HG03457 (cell line): ENCODE measurements around the gene DNAJC5.
"Not testable (repeated sequence)": the region's sequence is repeated elsewhere in the genome, so short reads cannot be mapped to it uniquely, and the experiment has no call there.

ENCODE experiments used
- ATAC-seq: cut with Tn5 transposase; IDR thresholded peaks from one replicate; pipeline ENCODE4 v1.9.1; 2021; ENCODE audit warnings: moderate number of reproducible peaks; ENCODE audit not compliant: unreplicated experiment

The DNAJC5 gene, protein sequence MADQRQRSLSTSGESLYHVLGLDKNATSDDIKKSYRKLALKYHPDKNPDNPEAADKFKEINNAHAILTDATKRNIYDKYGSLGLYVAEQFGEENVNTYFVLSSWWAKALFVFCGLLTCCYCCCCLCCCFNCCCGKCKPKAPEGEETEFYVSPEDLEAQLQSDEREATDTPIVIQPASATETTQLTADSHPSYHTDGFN

DNA sequence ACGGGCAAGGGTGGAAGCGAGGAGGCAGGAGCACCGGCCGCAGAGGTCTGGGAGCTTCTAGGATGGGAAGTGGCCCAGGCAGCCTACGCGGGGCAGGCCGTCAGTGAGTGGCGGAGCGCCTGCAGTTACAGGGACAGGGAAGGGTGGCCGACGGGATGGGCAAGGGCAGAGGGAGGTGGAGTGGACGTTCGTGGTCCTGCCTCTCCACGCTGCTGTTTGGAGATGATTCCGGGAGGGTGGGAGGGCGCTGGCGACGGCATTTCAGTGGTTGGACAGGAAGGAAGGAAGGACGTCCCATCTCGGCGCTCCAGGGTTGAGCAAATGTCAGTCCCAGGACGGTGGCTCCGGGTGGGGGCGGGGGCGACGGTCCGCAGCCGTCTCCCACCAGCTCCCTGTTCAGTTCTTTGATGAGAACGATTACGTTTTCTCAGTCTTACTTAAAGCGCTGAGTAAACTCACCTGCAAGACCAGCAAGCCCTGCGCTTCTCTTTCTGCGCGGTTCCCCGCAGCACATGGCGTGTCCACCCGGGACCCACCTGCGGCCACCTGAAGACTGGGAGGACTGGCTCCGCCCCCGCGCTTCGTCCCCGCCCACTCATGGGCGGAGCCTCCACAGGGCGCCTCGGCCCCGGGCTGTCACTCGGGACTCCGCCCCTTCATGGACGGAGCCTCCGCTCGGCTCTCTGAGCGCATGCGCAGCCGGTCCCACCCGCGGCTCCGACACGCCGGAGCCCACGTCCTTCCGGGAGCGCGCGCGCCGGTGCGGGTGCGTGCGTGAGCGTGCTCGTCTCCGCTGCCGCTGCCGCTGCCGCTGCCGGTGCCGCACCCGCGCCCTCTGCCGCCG lies at the start of gene DNAJC5:
Gene DNAJC5, plus strand, starts transcription at position 769 of the 844 bp plus-strand sequence. CDS start 33,220 bp downstream, outside the sequence.
- peak; percentile 50 for ATAC-seq

DNA sequence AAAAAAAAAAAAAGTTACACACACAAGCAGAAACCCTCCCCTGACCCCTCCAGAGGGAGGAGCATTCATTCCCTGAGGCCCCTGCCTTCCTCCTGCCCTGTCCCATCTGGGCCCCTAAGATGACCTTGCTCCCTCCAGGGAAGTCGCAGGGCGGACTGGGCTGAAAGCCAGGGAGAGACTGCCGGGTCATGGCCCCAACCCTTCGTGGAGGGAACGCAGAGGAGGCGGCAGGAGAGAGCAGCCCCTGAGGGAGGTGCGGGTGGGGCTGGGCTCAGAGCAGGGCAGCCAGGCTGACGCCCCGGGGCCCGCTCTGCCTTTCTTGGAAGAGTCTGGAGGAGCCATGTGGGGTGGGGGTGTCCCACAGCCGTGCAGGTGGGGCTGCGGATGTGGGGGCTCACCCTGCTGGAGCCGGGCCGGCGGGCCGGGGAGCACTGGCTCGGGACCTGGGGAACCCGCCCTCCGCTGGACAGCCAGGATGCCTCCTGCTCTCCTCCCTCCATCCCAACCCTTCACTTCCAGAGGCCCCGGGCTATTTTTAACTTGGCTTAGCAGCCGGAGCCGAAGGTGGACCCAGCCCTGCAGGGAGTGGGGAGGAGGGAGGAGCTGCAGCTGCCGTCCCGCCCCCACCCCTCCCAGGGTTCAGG lies 48.7 kb upstream of the DNAJC5 start:
- no peak for ATAC-seq

DNA sequence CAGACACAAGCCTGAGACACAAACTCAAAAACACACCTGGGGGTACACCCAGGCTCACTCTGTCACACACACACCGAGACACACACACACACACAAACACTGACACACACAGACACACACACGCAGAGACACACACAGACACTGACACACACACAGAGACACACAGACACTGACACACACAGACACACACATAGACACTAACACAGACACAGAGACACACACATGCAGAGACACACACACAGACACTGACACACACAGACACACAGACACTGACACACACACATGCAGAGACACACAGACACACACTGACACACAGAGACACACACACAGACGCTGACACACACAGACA lies 48.1 kb upstream of the DNAJC5 start:
- no peak for ATAC-seq

DNA sequence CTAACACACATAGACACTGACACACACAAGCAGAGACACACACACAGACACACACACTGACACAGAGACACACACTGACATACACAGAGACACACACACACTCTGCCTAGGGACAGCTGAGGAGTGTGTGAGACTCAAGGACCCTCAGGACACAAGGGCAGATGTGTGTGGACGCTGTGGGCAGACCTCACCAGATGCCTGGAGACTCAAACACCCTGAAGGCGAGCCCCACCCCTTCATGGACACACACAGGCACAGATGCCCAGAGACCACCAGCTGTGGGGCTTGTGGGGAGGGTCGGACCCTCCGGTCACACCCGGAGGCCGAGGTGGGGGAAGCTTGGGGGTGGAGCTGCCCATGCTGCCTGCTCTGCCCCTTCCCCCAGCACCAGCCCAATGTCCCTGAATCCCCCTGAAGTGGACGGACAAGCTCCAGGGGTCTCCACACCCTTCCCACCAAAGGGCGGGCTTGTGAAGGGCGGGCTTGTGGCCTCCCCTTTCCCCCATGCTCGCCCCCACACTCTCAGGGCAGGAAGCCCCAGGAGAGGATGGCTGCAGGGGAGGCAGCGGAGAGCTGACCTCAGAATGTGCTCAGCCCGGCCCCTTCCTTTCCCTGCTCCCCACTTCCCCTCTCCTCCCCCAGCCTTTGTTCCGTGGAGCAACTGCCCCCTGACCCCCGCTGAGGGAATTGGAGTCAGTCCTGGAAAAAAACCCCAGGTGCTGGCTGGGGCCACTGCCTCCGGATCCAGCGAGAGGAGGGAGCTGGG lies 47.5 kb upstream of the DNAJC5 start:
- ATAC-seq = no peak

DNA sequence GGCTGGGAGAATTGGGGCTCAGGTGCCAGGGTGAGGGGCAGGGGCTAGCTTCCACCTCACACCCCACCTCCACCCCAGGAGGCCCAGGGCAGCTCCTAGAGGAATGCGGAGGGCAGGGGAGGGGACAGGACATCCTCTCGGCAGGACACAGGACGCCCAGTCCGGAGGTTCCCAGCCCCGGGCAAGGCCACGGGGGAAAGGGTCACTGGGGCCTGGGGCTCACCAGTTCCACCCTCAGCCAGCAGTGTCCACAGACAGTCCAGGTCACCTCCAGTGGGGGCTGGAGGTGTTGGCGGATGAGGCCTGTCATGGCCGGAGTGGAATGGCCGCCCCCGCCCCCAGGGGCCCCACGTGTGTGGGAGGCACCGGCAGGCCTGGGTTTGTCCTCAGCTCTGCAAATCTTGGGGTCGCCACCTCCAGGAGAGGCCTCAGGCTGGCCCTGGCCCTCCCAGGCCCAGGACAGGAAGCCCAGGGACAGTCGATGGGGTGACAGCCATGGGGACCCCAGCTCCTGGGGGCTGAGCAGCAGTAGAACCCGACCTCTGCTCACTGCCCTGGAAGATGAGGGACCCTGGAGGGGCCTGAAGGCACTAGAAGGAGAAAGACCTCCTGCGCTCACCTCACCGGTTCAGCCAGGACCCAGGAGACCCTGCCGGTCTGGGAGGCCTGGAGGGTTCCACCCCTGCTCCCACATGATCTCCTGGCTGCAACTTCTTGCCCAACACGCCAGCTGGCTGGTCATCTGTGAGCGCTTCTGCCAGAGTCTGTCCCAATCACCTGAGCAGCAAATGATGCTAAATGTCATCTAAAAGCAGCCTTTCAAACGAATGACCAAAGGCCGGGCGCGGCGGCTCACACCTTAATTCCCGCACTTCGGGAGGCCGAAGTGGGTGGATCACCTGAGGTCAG lies 46.7 kb upstream of the DNAJC5 start:
- ATAC-seq = no peak

DNA sequence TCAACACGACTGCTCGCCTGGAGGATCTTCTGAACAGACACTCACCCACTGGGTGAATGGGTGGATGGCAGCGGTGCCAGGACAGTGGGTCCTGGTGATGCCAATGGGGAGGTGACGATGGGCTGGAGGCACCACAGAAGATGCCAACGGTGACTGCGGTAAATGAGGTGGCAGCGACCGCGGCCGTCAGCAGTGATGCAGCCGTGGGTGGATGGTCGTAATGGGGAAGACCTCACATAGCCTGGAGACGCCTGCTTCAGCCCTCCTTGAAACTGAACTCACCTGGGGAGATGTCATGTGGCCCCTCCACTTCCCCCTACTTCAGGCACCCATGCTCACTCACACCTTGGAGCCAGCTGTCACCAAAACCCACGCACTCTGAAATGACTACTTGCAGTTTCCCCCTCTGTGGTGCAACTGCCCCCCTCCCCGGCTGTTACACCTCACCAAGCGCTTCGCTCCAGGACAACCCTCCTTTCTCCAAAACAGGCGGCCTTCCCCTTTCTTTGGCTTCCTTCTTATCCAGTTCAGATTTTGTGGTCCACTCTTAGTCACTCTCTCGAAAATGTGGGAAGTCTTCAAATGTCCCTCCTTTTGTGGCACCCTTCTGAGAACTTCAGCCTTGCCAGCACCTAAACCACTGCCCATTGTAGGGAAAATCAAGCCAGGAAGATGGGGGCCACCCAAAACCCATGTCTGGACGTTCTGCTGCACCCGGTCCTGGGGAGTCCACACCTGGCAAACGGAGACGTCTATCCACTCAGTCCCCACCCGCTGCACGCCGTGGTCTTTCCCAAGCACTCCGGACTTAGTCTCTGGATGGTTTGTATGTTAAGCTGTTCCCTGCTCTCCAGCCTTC lies 44.0 kb upstream of the DNAJC5 start:
- ATAC-seq = peak; percentile 52

DNA sequence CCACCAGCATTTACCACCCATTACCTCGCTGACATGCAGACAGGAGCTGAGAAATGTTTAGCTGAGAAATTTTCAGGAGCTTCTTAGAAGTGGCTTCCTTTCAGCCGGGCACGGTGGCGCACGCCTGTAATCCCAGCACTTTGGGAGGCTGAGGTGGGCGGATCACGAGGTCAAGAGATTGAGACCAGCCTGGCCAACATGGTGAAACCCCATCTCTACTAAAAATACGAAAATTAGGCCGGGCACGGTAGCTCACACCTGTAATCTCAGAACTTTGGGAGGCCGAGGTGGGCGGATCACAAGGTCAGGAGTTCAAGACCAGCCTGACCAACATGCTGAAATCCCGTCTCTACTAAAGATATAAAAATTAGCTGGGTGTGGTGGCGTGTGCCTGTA lies 43.4 kb upstream of the DNAJC5 start:
- ATAC-seq = not testable (repeated sequence)

DNA sequence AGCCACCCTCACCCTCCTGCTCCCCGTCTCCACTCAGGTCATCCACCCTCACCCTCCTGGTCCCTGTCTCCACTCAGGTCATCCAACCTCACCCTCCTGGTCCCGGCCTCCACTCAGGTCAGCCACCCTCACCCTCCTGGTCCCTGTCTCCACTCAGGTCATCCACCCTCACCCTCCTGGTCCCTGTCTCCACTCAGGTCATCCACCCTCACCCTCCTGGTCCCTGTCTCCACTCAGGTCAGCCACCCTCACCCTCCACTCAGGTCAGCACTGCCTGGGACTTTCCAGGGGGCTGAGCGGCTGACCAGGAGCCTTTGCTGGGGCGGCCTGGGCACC lies 41.2 kb upstream of the DNAJC5 start:
- ATAC-seq = not testable (repeated sequence)

DNA sequence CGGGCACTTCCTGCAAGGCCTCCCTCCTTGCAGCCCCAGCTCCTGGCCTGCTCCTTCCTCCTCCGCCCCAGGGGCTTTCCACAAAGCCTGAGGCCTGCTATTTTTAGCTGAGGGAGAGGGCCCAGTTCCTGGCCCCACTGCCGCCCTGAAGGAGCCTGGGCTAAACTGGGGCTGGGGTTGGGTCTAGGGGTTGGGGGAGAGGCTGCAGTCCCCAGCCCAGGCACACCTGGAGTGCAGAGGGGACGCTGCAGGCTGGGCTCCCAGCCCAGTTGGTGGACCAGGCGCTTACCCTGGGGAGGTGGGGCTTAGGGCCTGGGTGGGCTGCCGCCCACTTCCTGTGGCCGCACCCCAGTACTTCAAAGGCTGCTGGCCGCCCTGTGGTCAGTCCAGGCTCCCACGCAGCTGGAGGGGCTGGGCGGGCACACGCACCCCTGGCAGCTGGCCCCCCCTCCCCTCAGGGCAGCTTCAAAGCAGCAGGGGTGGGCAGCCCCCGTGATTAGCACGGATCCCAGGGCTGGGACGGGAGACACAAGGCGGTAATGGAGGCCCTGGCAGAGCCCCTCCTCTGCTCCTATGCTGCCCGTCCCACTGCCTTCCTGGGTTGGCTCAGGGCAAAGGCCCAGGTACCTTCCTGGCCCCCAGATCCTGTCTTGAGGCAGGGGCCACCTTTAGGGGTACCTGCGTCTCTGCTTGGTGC lies 40.7 kb upstream of the DNAJC5 start:
- no peak for ATAC-seq

DNA sequence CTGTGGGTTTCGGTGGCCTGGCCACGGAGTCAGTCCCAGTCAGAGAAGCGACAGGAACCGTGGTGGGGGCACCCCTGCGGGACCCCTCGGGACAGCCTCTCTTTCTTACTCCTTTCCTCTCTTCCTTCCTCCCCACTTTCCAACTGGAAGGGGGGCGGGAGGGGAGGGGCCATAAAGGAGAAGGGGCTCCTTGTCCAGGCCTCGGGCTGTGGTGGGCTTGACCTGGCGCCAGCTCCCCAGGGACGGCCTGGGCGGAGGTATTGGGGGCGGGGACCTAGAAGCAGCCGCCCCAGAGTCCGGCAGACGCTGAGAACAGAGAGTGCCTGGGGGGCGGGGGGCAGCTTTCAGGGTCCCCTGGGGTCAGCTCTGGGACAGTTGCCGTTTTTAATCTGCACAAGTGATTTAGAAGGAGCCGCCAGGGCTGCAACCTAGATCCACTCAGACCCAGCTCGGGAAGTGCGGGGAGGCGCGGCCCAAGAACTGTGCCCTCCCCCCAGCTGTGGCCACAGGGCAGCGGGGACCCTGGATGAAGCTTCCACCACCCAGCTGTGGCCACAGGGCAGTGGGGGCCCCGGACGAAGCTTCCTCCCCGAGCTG lies 40.1 kb upstream of the DNAJC5 start:
- no peak for ATAC-seq

DNA sequence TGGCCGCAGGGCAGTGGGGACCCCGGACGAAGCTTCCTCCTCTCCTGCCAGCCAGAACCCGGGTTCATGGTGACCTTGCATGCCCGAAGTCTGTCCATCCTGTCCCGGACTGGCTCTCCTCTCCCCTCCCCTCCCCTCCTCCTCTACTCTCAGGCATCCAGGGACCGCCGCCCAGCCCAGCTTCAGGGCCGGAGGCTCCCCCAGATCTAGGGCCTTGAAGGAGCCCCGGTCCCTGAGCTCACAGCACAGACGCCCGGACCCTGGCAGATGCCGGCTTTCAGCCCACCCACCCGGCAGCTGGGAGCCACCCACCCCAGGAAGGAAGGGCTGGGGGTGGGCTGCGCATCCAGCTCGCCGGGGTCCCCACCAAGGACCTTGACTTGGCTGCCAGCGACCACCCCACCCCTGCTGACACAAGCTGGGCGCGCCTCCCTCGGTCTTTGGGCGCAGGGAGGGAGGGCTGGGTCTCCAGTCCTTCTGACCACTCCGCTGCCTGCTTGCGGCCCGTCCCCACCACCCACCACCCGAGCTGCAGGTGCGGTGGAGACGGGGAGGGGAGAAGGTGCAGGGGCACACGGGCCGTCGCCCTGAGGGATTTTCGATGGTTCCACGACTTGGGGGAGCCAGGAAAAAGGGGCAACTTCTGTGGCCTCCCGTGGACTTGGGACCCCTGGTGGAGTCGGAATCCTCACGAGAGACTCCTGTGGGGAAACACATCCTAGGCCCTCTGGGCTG lies 39.4 kb upstream of the DNAJC5 start:
- ATAC-seq = no peak

DNA sequence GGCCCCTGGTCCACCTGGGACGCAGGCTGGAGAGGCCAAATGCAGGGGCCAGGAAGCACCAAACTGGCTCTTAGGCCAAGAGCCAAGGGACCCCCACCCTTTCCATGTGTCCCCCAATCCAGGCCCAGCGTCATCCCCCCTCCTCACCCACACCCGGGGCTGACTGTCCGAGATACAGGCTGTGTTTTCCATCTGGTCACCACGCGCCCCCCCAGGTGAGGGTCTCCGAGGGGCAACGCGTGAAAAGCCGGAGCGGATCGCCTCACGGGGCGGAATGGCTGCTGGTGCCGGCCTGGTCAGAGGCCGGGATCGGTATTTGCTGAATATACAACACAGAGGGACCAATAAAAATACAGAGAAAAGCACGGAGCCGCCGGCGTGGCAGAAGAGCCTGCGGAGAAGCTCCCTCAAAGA lies 38.8 kb upstream of the DNAJC5 start:
- ATAC-seq = no peak

DNA sequence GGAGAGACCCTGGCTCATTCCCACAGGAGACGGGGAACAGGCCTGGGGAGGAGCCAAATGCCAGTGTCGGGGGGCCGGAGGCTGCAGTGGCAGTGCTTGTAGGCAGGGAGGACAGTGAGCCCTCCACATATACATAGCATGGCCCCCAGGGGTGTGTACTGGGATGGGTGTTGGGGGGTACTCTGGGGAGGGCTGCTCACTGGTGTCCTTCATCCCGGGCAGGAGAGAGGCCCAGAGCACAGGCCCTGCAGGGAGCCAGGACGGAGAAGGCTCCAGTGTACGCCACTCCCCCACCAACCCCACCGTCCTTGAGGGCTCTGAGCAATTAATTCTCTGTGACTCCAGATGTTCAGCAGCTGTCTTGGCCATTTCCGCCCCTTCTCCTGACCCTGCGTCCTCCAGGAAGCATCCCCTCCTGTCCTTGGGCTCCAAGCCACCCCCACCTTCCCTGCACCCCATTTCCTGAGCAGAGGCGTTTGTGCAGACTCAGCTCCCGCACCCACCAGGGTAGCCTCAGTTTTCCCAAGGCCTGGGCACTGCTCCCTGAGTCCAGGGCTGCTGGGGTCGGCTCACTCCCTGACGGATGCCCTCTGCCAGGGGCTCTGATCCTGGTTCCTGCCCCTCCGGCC lies 37.0 kb upstream of the DNAJC5 start:
- ATAC-seq = no peak

DNA sequence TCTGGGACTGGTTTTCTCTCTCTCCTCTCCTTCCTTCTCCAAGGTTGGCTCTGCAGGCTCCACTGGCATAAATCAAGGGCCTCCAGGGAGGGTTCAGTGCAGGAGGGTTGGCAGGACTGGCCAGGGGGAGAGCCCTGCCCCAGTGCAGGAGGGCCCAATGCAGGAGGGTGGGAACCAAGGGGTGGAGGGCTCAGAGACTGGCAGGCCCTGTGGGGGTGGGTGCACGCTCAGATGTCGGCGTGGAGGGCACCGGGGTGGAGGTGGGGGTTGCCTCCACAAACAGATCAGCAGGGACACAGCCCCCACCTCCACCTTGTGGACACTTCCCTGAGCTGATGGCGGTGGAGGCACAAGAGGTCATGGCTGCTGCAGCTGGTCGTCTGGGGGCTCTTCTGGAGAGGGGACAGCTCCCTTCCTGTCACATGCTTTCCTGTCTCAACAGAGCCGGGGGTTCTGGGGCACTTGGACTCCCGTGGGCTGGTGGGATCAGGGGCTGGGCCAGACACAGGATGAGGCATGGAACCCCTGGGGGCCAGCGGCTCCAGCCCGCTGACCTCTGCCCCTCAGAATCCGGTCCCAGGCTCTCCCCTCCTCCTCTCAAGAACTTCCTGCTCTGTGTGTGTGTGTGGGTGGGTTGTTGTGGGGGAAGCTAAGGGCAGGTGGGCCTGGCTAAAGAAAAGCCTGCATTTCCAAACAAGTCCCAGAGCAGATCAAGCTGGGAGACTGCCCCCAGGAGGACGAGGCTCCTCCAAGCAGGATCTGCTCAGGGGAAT lies 36.3 kb upstream of the DNAJC5 start:
- no peak for ATAC-seq

DNA sequence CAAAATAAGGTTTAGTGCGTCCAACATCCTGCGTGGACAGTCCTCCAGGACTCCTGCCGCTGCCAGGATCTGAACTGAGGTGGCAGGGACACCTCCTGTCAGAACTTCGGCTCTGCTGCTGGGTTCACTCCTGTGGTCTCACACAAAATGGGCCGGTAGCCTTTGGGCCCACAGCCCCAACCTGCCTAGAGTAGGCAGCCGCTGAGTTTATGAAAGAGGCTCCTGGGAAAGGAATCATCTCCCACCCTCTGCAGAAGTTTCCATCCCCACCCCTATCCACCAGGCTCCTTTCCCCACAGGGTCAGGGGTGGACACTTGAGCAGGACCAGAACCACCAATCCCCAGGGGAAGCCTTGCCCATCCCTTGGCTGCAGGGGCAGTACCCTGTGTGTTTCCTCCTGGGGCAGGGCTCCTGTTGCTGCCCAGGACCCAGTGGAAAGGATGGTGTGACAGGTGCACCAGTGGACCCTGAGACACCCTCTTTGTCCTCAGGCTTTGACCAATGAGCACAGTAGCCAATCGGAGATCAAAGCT lies 35.7 kb upstream of the DNAJC5 start:
- no peak for ATAC-seq

DNA sequence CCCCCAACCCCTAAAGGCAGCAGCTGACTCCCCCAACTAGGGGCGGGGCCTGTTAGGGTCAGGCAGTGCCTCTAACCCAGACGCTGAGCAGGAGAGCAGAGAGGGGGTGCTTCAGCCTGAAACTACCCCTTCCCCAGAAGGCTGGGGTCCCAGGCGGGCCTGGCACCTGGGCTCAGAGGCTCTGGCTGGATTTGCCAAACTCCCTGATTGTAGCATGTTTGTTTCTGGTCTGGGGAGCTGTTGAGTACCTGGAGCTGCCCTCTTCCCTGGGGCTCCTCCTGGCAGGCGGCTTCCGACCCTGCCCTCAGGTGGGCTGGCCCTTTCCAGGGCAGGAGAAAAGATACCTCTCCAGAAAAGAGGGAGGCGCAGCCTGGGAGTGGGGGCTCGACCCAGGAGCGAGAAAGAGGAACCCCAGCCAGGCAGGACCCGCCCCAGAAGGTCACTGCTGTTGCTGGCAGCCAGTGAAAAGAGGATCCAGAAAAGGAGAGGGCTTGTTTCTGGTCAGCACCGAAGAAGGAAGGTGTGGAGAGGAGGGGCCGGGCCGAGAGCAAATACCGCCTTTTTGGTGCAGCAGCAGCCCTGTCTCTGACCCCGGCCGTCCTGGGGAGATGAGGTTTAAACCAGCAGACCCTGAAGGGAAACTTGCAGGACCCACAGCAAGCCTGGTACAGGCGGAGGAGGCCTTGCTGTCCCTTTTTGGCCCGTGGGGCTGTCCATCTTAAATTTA lies 34.4 kb upstream of the DNAJC5 start:
- no peak for ATAC-seq
